DMS79 (cell line): Measurements from ENCODE around the gene HMX1.

Experiments used
- DNase-seq: peaks from one replicate; lab custom pipeline; 2025; lab: John Stamatoyannopoulos, UW

HMX1 gene

GRCh38 chr4:8840006-8840793, 31.4 kb downstream of the HMX1 start:
- DNase-seq = no peak

DNA sequence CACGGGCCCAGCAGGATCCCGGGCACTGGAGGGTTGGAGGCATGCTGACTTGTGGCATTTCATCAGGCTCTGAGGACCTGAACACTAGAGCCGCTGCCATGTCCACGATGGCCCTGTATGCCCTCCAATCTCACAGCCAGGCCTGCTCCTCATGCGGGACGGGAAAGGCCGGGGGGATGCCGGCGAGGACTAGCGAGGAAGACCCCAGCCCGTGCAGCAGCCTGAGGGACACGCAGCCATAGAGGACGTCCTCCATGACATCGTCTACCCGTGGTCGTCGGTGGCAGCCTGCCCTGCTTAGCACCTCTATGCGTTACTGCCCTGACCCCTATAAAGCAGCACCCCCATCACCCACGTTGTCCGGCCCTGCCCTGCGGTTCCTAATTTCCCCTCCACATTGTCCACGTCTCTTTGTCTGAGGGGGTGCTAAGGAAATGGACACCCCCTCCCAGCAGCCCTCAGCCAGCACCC, 32.6 kb downstream of the HMX1 start:
- DNase-seq = no peak

- no peak for DNase-seq
Measured at GRCh38 chr4:8838296-8838960, 33.2 kb downstream of the HMX1 start.

- no peak for DNase-seq
Measured at GRCh38 chr4:8837181-8837841, 34.3 kb downstream of the HMX1 start.

- no peak for DNase-seq
Measured at GRCh38 chr4:8836664-8837171, 34.9 kb downstream of the HMX1 start.

GRCh38 chr4:8835521-8836365, 35.9 kb downstream of the HMX1 start:
- no peak for DNase-seq

GRCh38 chr4:8834681-8835220, 36.9 kb downstream of the HMX1 start:
- DNase-seq = no peak

GRCh38 chr4:8832113-8832915, 39.3 kb downstream of the HMX1 start:
- no peak for DNase-seq

GRCh38 chr4:8831221-8832112, 40.2 kb downstream of the HMX1 start:
- no peak for DNase-seq

- DNase-seq = no peak
Measured at GRCh38 chr4:8830611-8831200, 40.9 kb downstream of the HMX1 start.

DNA sequence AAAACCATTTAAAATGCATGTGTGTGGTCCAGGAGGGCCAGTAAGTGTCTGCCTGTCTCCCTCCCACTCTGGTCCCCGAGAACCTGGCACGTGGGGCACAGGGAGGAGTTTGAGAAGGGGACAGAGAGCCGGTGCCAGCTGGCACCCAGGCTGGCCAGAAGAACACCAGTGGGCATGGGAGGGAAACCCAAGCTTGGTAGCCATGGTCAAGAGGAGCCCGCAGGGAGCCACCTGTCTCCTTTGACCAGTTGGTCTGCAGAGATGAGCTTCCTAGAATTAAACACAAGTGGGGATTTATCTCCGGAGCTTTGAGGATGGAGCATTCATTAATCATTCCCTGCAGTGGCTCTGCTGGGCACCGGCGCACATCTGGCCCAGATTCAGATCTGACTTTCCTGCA, 41.6 kb downstream of the HMX1 start:
- no peak for DNase-seq

DNA sequence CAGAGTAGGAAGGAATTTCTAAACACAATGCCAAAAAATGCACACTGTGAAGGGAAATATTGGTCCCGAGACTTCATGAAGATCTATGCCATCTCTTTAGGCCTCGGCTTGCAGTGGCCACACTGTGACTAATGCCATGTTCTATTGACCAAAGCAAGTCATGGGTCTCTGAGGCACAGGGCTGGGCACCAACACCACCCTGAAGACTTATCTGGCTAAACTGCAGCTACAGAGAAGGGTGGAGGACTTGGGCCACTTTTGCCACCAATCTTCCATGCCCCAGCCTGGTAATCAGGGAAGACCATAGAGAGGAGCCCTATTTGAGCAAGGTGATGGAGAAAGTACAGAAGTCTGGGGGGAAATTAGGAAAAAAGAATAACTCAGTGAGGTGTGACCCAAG, 42.1 kb downstream of the HMX1 start:
- DNase-seq = no peak

DNA sequence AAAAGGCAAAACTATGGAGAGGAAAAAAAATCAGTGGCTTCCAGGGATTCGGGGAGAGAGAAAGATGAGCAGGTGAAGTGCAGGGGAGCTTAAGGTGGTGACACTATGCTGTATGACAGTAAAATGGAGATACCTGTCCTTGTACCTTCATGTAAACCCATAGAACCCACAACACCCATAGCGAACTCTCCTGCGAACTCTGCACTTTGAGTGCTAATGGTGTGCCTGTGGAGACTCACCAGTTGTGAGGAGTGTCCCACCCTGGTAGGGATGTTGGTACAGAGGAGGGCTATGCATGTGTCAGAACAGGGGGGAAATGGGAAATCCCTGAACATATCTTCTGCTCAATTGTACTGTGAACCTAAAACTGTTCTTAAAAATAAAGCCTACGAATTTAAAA, 42.8 kb downstream of the HMX1 start:
- no peak for DNase-seq

DNA sequence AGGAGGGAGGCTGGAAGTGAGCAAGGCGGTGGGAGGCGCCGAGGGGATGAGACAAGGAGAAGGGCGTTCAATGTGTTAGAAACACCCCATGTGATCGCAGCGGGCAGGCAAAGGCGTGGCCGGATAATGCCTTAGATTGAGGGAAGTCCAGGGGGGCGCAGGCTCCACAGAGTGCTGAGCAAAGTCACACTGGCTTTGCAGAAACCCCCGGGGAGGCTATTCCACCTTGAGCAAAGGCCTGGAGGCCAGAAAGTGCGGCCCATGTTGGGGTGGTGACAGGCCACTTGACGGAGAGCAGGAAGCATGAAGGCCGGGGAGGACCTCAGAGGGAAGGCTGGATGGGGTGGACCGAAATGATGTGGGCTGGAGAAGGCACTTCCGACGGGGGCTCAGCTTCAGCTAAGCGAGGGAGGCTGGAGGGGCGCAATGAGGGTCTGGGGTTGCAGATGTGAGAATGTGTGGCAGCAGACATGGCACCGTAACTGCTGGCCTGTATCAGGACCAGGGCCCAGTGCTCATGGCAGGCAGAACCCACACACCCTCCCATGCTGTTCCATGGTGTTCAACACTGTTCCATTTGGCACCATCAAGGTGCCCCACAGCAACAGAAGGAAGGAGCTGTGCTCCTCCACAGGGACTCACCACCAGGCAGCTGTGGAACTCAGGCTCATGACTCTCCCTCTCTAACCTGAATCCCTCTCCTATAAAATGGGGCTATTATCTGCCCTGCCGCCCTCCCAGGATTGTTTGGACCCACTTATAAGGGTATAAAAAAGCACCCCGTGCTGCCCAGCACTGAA, 50.3 kb downstream of the HMX1 start:
- no peak for DNase-seq

DNA sequence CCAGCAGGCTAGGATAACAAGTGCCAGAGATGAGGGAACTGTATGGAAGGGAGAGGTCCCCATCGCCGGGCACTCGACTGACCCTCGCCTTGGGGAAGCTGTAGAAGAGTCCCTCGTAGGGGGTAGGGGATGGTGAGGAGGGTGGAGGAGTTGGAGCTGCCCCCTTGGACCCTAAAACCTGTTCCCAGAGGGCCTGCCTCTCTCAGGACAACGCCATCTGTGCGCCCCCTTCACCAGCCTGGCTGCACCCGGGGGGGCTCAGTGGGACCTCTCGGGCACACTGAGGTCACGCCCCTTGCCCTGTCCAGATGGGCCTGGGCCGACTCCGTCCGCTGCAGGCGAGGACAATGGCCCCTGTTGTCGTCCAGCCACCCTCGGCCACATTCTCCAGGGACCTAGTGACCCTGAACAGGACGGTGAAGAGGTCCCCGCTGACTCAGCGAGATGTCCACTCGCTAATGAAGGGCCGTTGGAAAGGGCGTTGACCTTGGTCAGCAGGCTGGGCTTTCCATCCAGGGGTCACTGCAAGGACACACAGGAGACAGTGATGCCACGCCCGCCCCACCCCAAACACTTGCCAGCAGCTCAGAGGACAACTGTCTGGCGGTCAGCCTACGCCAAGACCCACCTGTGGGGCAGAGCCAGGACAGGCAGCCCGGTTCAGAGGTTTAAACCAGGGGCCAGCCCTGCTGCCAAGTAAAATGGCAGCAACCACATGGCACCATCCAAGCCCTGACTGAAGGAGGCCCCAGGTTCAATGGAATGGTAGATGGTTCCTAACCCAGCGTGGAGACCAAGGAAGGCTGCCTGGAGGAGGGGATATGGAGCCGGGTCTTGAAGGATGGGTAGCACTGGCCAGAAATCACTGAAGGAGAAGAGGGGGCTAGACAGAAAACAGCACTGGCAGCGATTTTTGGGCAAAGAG, 51.2 kb downstream of the HMX1 start:
- DNase-seq = no peak

GRCh38 chr4:8819473-8820177, 52.0 kb downstream of the HMX1 start:
- DNase-seq = no peak

DNA sequence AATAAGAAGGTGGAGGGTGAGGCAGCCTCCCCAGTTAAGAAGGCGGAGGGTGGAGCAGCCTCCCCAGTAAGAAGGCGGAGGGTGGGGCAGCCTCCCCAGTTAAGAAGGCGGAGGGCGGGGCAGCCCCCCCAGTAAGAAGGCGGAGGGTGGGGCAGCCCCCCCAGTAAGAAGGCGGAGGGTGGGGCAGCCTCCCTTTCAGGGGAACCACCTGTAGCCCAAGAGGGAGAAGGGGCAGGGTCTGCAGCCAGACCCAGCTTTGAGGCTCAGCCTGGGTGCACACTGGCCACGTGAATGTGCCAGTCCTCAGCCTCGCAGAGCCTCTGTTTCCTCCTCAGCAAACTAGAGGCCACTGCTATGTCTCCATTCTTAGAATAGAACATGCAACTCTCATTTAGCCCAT, 52.6 kb downstream of the HMX1 start:
- DNase-seq = no peak
